ENCODE measurements around the gene DLEC1. TPM values are rescaled to one million over a fixed set of nuclear protein-coding genes. Genes with fewer than 3 reads are reported as not detected.

The DLEC1 gene
- total RNA-seq, 1 donor from 2014 or later = 0.11 TPM

DNA sequence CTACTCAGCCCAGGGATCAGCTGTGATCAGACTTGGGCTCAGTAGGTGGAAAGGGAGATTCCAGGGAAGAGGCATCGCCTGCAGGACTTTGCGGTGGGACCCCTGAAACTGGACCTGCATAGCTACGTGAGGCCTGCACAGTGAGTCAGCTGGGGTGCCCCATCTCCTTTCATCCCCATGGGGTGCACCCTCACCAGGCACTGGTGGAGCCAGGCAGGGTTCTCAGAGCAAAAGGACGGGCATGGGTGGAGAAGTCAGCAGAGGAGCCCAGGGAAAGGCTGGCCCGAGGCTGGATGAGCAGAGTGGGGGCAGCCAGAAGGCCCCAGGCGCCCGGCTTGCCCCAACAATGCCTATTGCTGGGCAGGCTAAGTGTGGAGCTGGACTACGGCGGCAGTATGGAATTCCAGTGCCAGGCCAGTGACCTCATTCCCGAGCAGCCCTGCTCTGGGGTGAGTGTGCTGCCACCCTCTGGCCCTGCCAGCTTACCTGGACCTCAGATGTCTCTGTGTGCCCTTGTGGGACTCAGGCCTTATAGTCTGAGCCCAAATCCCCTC is 78.2 kb downstream of the DLEC1 start:
- intact Hi-C loops (cut with DNase I) = loop anchor here (5.0 kb wide), 2 partner anchors 230 to 360 kb away; partner anchors contain the start of gene XYLB
- no peaks in the 10 kb centered on the region for H3K4me1 ChIP-seq
- H3K27ac ChIP-seq = no peak overlapping the region
- H3K36me3 ChIP-seq = peaks cover 6 to 24% of the 10 kb centered on the region in 2 donors
- H3K9me3 ChIP-seq = no peaks in the 10 kb centered on the region
- TF ChIP-seq, protein P1, sequence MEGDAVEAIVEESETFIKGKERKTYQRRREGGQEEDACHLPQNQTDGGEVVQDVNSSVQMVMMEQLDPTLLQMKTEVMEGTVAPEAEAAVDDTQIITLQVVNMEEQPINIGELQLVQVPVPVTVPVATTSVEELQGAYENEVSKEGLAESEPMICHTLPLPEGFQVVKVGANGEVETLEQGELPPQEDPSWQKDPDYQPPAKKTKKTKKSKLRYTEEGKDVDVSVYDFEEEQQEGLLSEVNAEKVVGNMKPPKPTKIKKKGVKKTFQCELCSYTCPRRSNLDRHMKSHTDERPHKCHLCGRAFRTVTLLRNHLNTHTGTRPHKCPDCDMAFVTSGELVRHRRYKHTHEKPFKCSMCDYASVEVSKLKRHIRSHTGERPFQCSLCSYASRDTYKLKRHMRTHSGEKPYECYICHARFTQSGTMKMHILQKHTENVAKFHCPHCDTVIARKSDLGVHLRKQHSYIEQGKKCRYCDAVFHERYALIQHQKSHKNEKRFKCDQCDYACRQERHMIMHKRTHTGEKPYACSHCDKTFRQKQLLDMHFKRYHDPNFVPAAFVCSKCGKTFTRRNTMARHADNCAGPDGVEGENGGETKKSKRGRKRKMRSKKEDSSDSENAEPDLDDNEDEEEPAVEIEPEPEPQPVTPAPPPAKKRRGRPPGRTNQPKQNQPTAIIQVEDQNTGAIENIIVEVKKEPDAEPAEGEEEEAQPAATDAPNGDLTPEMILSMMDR (IDR thresholded peaks at IDR 0.05) = peak in 1 of 3 experiments; percentile 15
- no peaks in the 10 kb centered on the region for H3K27me3 ChIP-seq
- peak in 1 of 2 donors; percentile 64 for DNase-seq (ENCODE audit: low spot score in 2 of 2)
- no peak overlapping the region for H3K4me3 ChIP-seq

DNA sequence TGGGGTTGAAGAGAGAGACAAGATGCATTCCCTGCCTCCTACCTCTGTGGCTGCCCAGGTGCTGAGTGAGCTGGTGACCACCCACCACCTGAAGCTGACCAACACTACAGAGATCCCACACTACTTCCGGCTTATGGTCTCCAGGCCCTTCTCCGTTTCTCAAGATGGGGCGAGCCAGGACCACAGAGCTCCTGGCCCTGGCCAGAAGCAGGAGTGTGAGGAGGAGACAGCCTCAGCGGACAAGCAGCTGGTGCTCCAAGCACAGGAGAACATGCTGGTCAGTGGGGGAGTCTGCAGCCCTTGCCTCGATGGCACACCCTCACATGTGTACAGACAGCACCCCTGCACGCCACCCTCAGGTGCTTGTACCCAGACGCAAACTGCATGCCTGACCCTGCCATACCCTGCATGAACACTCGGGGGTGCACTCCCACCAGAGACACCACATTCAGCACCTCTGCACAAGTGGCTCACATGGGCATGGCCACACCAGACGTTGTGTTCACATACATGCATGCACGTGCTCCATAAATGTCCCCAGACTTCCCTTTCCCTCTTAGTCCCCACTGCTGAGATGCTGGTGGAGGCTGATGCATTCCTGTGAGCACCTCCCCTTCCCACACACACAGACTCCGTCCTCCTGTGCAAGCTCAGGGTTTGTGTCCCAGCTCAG is 78.9 kb downstream of the DLEC1 start:
- peaks cover 12 to 31% of the 10 kb centered on the region in 2 donors for H3K36me3 ChIP-seq
- TF ChIP-seq, protein P1 (IDR thresholded peaks at IDR 0.05) = peak; percentile 50 to 66 (median 62)
- no peak overlapping the region for H3K4me3 ChIP-seq
- no peaks in the 10 kb centered on the region for H3K9me3 ChIP-seq
- intact Hi-C loops (cut with DNase I) = loop anchor here (5.0 kb wide), 2 partner anchors 229 to 359 kb away; partner anchors contain the start of gene XYLB
- H3K27ac ChIP-seq = no peak overlapping the region
- no peaks in the 10 kb centered on the region for H3K4me1 ChIP-seq
- peak in 1 of 2 donors; percentile 73 for DNase-seq (ENCODE audit: low spot score in 2 of 2)
- H3K27me3 ChIP-seq = no peaks in the 10 kb centered on the region

DNA sequence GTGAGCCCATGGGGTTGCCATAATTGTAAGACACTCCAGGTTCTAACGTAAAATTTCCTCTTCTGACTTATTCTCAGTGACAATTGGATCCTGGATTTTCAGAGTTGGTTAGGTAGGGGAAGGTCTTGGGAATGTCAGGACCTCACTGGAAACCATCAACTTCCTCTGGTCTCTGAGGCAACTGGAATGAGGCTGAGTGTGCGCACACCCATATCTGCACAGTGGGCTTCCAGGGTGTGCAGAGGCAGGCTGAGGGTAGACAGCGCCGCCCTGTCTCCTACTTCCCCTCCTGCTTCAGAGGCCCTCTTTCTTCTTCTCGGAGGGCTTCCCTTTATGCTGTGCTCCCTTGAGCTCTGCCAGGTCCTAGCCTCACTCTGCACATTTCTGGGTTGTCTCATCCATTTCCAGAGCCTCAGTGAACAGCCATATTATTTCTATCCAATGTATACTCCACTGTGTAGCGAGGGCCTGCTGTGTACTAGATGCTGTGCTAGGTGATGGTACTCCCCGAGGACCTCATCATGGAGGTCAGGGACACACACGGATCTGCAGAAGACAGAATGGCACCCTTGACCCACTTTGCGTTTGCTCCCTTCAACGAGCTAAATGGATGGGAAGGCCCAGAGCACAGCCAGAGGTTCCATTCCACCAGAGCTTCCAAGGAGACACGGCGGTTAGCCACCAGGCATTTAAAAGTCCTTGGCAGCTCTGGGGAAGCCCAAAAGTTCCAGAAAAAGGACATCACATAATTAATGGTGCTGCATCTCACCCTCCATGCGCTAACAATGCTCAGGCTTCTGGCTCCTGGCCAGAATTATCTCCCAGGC is 79.6 kb downstream of the DLEC1 start:
- H3K36me3 ChIP-seq = peaks cover 18 to 38% of the 10 kb centered on the region in 2 donors
- no peak overlapping the region for H3K27ac ChIP-seq
- H3K27me3 ChIP-seq = no peaks in the 10 kb centered on the region
- peak in 1 of 2 donors; percentile 30 for DNase-seq (ENCODE audit: low spot score in 2 of 2)
- intact Hi-C loops (cut with DNase I) = loop anchor here (5.0 kb wide), 2 partner anchors 229 to 359 kb away; partner anchors contain the start of gene XYLB
- H3K4me1 ChIP-seq = no peaks in the 10 kb centered on the region
- no peaks in the 10 kb centered on the region for H3K9me3 ChIP-seq
- TF ChIP-seq, protein P1 (IDR thresholded peaks at IDR 0.05) = no peak
- no peak overlapping the region for H3K4me3 ChIP-seq

DNA sequence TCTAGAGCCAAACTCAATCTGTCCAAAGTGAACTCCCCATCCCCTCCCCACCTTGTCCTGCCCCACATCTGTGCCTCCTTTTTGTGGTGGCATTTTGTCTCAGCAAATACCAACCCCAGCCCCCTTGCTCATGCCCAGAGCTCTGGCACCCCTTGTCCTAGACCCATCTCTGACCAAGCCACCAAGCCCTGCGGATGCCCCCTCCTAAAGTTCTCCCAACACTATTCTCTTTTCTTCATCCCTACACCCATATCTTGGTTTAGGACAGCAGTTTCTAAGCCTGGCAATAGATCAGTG is 80.2 kb downstream of the DLEC1 start:
- no peaks in the 10 kb centered on the region for H3K27me3 ChIP-seq
- peaks cover 24 to 40% of the 10 kb centered on the region in 2 donors for H3K36me3 ChIP-seq
- H3K4me3 ChIP-seq = no peak overlapping the region
- H3K9me3 ChIP-seq = no peaks in the 10 kb centered on the region
- intact Hi-C loops (cut with DNase I) = loop anchor here (5.0 kb wide), 2 partner anchors 228 to 358 kb away; partner anchors contain the start of gene XYLB
- no peaks in the 10 kb centered on the region for H3K4me1 ChIP-seq
- H3K27ac ChIP-seq = no peak overlapping the region
- TF ChIP-seq, protein P1 (IDR thresholded peaks at IDR 0.05) = no peak
- peak in 1 of 2 donors; percentile 33 for DNase-seq (ENCODE audit: low spot score in 2 of 2)

DNA sequence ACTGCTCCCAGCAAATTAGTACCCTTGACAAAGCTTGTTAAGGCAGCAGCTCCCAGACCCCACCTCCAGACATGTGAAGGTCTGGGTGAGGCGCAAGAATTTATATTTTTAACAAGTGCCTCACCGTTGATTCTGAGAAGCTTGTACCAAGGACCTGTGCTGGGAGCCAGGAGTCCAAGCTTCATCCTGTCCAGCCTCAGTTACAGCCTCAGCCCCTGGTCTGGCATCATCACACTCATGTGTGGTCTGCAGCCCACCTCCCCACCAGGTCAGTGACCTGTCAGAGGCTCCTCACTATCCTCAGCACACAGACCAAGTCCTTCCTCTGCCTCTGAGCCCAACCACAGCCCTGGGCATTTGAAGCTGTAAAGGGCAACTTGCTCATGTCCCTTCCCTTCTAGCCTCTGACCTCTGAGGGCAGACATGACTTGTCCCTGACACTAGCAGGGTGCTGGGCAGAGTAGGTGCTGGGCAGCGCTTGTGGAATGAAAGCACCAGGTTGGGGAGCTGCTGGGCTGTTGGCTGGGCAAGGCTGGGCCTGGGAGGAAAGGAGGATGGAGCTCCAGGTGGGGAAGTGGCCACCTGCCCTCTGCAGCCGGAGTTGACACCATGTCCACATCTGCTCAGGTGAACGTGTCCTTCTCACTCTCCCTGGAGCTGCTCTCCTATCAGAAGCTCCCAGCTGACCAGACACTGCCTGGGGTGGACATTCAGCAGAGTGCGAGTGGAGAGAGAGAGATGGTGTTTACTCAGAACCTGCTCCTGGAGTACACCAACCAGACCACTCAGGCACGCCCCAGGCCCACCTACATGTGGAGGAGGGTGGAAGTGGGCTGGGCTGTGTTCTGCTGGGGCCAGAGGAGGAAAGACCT is 81.0 kb downstream of the DLEC1 start:
- intact Hi-C loops (cut with DNase I) = loop anchor here (5.0 kb wide), 2 partner anchors 227 to 357 kb away; partner anchors contain the start of gene XYLB
- Histone ChIP-seq H3K36me3 (peaks cover 30 to 48% of the 10 kb centered on the region in 2 donors), H3K4me1 (no peaks in the 10 kb centered on the region), H3K27ac (no peak overlapping the region), H3K4me3 (no peak overlapping the region), H3K9me3 (no peaks in the 10 kb centered on the region), H3K27me3 (no peaks in the 10 kb centered on the region)
- DNase-seq (ENCODE audit: low spot score in 2 of 2) = peak in 1 of 2 donors; percentile 42
- TF ChIP-seq, protein P1 (IDR thresholded peaks at IDR 0.05) = no peak

Data from ascending aorta (tissue), 2 donors.